Urothelium cell line (cell line): Measurements from ENCODE around the gene MRGPRG.

Experiments
- DNase-seq: peaks from one replicate; pipeline ENCODE4 v3.0.0; 2011; ENCODE audit warnings: low spot score, mixed read lengths
- FAIRE-seq: peaks from 2 replicates; lab custom pipeline; 2011; peaks lifted over from hg19 to GRCh38; lab: Jason Lieb, UNC

Gene MRGPRG

GRCh38 chr11:3207526-3208189 is 11.0 kb downstream of the MRGPRG start:
- FAIRE-seq (no peak), DNase-seq (no peak)

- DNase-seq = no peak
- no peak for FAIRE-seq
Observed at GRCh38 chr11:3206922-3207204, 11.8 kb downstream of the MRGPRG start.

- FAIRE-seq = peak; percentile 100
- no peak for DNase-seq
Observed at GRCh38 chr11:3206156-3206921, 12.3 kb downstream of the MRGPRG start.

- FAIRE-seq (no peak), DNase-seq (no peak)
Observed at GRCh38 chr11:3205261-3206155, 13.1 kb downstream of the MRGPRG start.

- no peak for FAIRE-seq
- no peak for DNase-seq
Observed at GRCh38 chr11:3204141-3205015, 14.2 kb downstream of the MRGPRG start.

GRCh38 chr11:3203221-3204043 is 15.2 kb downstream of the MRGPRG start:
- peak; percentile 52 for DNase-seq
- no peak for FAIRE-seq

GRCh38 chr11:3202759-3203158 is 15.9 kb downstream of the MRGPRG start:
- DNase-seq (no peak), FAIRE-seq (no peak)

GRCh38 chr11:3202305-3202704 is 16.3 kb downstream of the MRGPRG start:
- DNase-seq (no peak), FAIRE-seq (no peak)

- no peak for DNase-seq
- no peak for FAIRE-seq
Observed at GRCh38 chr11:3201677-3202181, 16.9 kb downstream of the MRGPRG start.

GRCh38 chr11:3201112-3201581 is 17.5 kb downstream of the MRGPRG start:
- FAIRE-seq (no peak), DNase-seq (no peak)

- DNase-seq (no peak), FAIRE-seq (no peak)
Observed at GRCh38 chr11:3200388-3201111, 18.1 kb downstream of the MRGPRG start.

GRCh38 chr11:3199537-3200295 is 18.9 kb downstream of the MRGPRG start:
- FAIRE-seq = no peak

GRCh38 chr11:3198815-3199214 is 19.8 kb downstream of the MRGPRG start:
- FAIRE-seq (no peak), DNase-seq (no peak)

More at GRCh38 chr11:3199537-3200295, 18.9 kb downstream of the MRGPRG start:
- DNase-seq = no peak

- DNase-seq (no peak), FAIRE-seq (no peak)
Observed at GRCh38 chr11:3197878-3198528, 20.6 kb downstream of the MRGPRG start.

GRCh38 chr11:3197044-3197695 is 21.4 kb downstream of the MRGPRG start:
- DNase-seq = no peak
- FAIRE-seq = no peak

GRCh38 chr11:3196161-3197043 is 22.2 kb downstream of the MRGPRG start:
- no peak for DNase-seq
- no peak for FAIRE-seq
